ENCODE measurements around the gene GABBR1. TPM values are rescaled to one million over a fixed set of nuclear protein-coding genes. Genes with fewer than 3 reads are reported as not detected.

GABBR1 gene
- total RNA-seq, 4 donors from 2014 or later = 20.4 to 34.3 (median 23.8) TPM

- DNase-seq = no peak
- intact Hi-C loops (cut with DNase I) = no loop called here
- Histone ChIP-seq H3K4me1 (no peaks in the 10 kb centered on the region), H3K27ac (no peak overlapping the region), H3K9me3 (no peaks in the 10 kb centered on the region), H3K27me3 (no peaks in the 10 kb centered on the region), H3K4me3 (replicated peaks in 1 of 3) (no peak overlapping the region), H3K36me3 (no peaks in the 10 kb centered on the region)
- TF ChIP-seq, protein P1, sequence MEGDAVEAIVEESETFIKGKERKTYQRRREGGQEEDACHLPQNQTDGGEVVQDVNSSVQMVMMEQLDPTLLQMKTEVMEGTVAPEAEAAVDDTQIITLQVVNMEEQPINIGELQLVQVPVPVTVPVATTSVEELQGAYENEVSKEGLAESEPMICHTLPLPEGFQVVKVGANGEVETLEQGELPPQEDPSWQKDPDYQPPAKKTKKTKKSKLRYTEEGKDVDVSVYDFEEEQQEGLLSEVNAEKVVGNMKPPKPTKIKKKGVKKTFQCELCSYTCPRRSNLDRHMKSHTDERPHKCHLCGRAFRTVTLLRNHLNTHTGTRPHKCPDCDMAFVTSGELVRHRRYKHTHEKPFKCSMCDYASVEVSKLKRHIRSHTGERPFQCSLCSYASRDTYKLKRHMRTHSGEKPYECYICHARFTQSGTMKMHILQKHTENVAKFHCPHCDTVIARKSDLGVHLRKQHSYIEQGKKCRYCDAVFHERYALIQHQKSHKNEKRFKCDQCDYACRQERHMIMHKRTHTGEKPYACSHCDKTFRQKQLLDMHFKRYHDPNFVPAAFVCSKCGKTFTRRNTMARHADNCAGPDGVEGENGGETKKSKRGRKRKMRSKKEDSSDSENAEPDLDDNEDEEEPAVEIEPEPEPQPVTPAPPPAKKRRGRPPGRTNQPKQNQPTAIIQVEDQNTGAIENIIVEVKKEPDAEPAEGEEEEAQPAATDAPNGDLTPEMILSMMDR (IDR thresholded peaks at IDR 0.05) = no peak
- TF ChIP-seq POLR2A (IDR thresholded peaks at IDR 0.05) = no peak
- 77 to 78% methylated on average over 5 of the region's 7 CpGs for WGBS, 2 donors
Observed at GRCh38 chr6:29517728-29518440, 115.1 kb downstream of the GABBR1 start.

DNA sequence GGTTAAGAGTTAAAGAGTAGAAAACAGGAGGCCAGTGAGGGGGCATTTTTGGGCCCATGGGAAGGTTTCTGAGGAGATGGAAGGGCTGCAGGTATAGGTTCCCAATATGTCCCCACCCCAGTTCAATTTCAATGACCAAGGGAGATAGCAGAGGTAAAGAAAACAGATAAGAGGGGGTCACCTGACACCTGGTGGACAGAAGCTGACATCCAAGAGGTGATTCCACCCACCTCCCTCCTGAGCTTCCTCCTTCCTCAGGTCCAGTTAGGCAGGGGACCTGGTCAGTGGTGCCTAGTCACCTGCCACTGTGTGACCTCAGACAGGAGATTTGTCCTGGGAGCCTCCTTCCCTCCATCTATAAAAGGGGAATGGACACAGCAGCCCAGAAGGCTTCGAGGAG, 115.7 kb downstream of the GABBR1 start:
- Histone ChIP-seq H3K9me3 (no peaks in the 10 kb centered on the region), H3K36me3 (no peaks in the 10 kb centered on the region), H3K4me3 (replicated peaks in 1 of 3) (no peak overlapping the region), H3K27ac (no peak overlapping the region), H3K4me1 (no peaks in the 10 kb centered on the region), H3K27me3 (no peaks in the 10 kb centered on the region)
- WGBS, 2 donors = 86 to 91% methylated on average over 1 of the region's 1 CpG
- no peak for DNase-seq
- intact Hi-C loops (cut with DNase I) = no loop called here
- TF ChIP-seq, protein P1 (IDR thresholded peaks at IDR 0.05) = no peak
- TF ChIP-seq POLR2A (IDR thresholded peaks at IDR 0.05) = no peak

DNA sequence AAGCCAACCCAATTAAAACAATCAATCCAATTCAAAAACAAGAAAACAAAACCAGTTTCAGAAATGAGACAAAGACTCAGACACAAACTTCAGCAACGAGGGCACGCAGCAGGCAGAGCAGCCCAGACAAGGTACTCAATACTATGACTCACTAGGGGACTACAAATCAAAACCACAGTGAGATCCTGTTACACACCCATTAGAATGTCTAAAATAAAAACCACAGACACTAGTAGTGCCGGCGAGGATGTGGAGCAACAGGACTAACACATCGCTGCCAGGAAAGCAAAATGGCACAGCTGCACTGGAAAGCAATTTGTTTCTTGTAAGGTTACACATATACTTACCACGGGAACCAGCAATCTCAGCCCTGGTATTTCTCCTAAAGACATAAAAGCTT, 116.9 kb downstream of the GABBR1 start:
- TF ChIP-seq, protein P1 (IDR thresholded peaks at IDR 0.05) = no peak
- no peak for TF ChIP-seq POLR2A (IDR thresholded peaks at IDR 0.05)
- DNase-seq = no peak
- no peaks in the 10 kb centered on the region for H3K4me1 ChIP-seq
- H3K36me3 ChIP-seq = no peaks in the 10 kb centered on the region
- no peak overlapping the region for H3K4me3 ChIP-seq (replicated peaks in 1 of 3)
- H3K27ac ChIP-seq = no peak overlapping the region
- H3K9me3 ChIP-seq = no peaks in the 10 kb centered on the region
- H3K27me3 ChIP-seq = no peaks in the 10 kb centered on the region
- 74 to 78% methylated on average over 6 of the region's 6 CpGs for WGBS, 2 donors
- intact Hi-C loops (cut with DNase I) = no loop called here

DNA sequence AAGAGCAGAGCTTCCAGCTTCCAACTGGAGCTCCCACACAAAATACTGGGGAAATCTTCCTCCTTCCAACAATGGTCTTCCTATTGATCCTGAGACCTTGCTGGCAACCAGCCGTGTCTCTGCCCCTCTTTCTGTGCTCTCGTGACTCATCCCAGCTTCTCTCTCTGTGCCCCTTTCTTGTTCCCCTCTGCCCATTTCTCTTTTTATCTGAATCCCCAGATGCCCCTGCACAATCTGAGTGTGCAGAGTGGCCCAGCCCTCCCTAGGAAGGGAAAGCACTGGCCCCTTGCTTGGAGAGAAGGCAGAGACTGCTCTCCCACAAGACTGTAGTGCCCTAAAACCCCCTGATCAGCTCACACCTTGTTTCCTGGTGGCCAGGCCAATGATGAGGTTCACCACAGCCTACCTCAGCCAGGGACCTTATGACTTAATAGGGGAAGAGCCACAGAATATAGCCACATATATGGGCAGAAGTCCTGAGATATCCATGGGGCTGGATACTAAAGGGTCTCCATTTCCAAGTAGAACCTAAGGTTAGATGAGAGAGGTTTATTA, 122.2 kb downstream of the GABBR1 start:
- no peak for DNase-seq
- Histone ChIP-seq H3K27me3 (no peaks in the 10 kb centered on the region), H3K27ac (no peak overlapping the region), H3K4me3 (replicated peaks in 1 of 3) (no peak overlapping the region), H3K9me3 (no peaks in the 10 kb centered on the region), H3K4me1 (no peaks in the 10 kb centered on the region), H3K36me3 (no peaks in the 10 kb centered on the region)
- no peak for TF ChIP-seq POLR2A (IDR thresholded peaks at IDR 0.05)
- TF ChIP-seq, protein P1 (IDR thresholded peaks at IDR 0.05) = no peak
- 71 to 77% methylated on average over 2 of the region's 2 CpGs for WGBS, 2 donors
- intact Hi-C loops (cut with DNase I) = no loop called here

DNA sequence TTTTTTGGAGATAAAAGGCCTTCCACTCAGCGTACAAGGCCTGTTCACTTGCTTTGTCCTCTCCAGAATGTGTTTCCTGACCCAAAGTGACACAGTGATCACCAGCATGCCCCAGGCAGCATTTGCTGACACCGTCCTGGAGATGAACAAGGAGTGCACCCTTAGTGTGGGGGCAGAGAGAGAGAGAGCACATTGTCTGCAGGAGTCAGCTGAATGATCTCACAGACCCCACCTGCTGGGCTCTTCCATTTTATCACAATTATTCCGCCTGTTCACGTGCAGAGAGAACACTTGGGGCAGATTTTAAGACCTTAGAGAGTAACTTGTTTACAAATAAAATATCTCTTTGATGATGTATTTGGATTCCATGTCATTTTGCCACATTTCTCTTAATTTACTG, 122.8 kb downstream of the GABBR1 start:
- no peak for DNase-seq
- Histone ChIP-seq H3K27me3 (no peaks in the 10 kb centered on the region), H3K27ac (no peak overlapping the region), H3K4me3 (replicated peaks in 1 of 3) (no peak overlapping the region), H3K36me3 (no peaks in the 10 kb centered on the region), H3K9me3 (no peaks in the 10 kb centered on the region), H3K4me1 (no peaks in the 10 kb centered on the region)
- WGBS, 2 donors = 46 to 50% methylated on average over 4 of the region's 4 CpGs
- intact Hi-C loops (cut with DNase I) = no loop called here
- TF ChIP-seq, protein P1 (IDR thresholded peaks at IDR 0.05) = no peak
- TF ChIP-seq POLR2A (IDR thresholded peaks at IDR 0.05) = no peak
